Stomach (tissue), 9 donors: Measurements from ENCODE around the gene CBFA2T3. TPM values are rescaled to one million over a fixed set of nuclear protein-coding genes. Genes with fewer than 3 reads are reported as not detected.

Experiments used
- DNase-seq, 2 donors: peaks; one replicate each; pipeline versions ENCODE4 v3.0.0 to v3.0.0-alpha.2; 2013 to 2019
- H3K27ac ChIP-seq, 5 donors: fragments of 200-600 bp in 4 of 5; sonication (generic) in 4 of 5; one replicate each; pipeline ENCODE4 v1.5.1; 2013 to 2019; ENCODE audit warnings: mild to moderate bottlenecking in 1 of 5, moderate library complexity in 1 of 5
- H3K27me3 ChIP-seq, 3 donors: fragments of 200-600 bp; sonication (generic); one replicate each; pipeline ENCODE4 v1.5.1; 2017 to 2019; ENCODE audit warnings: mixed run types in 1 of 3
- H3K36me3 ChIP-seq, 4 donors: fragments of 200-600 bp; sonication (generic); 1 replicate in 3 of 4; 2 replicates in 1 of 4; pipeline ENCODE4 v1.5.1; 2016 to 2019
- H3K4me1 ChIP-seq, 4 donors: fragments of 200-600 bp; sonication (generic); one replicate each; pipeline ENCODE4 v1.5.1; 2016 to 2019
- H3K4me3 ChIP-seq, 4 donors: fragments of 200-600 bp; sonication (generic) in 3 of 4; one replicate each; pipeline ENCODE4 v1.5.1; 2016 to 2019; ENCODE audit warnings: mild to moderate bottlenecking in 1 of 4
- H3K9me3 ChIP-seq, 4 donors: fragments of 200-600 bp; sonication (generic); one replicate each; pipeline ENCODE4 v1.5.1; 2016 to 2019
- EP300 ChIP-seq: sonication (generic); formaldehyde crosslinking; IDR thresholded peaks from one replicate; pipeline ENCODE4 v1.6.1; 2017; ENCODE audit warnings: antibody characterized with exemption
- POLR2A ChIP-seq, 4 donors: fragments of 450-650 bp; IDR thresholded peaks; one replicate each; pipeline ENCODE4 v1.6.1; 2016; ENCODE audit warnings: antibody characterized with exemption in 4 of 4, control low read depth in 2 of 4, mild to moderate bottlenecking in 1 of 4, moderate library complexity in 1 of 4
- POLR2AphosphoS5 ChIP-seq, 3 donors: sonication (generic); formaldehyde crosslinking; IDR thresholded peaks; one replicate each; pipeline ENCODE4 v1.6.1; 2016; ENCODE audit warnings: antibody characterized with exemption in 3 of 3
- WGBS, 5 donors: extraction: QIAGEN DNeasy Blood & Tissue Kit in 3 of 5; methylation state at CpG; one replicate each; pipeline versions ENCODE4 v1.1.5 to v1.1.7; 2013 to 2018; 5-methylcytosine and 5-hydroxymethylcytosine counted together
- intact Hi-C: fragments of 100-400 bp; cut with DNase I; formaldehyde crosslinking; loops from one replicate; pipeline ENCODE4 v1.15.1; 2023; ENCODE audit warnings: low total_unique reads
- polyA plus RNA-seq, 3 donors: library from polyadenylated mRNA; stranded (reverse); fragments of 200-250 nt; gene quantifications; one replicate each; pipeline ENCODE4 v1.2.3, GENCODE V29; 2013
- total RNA-seq, 5 donors: library from RNA; depleted of rRNA; stranded (reverse); fragments of >200 nt; gene quantifications; one replicate each; pipeline versions ENCODE4 v1.1.0 to v1.2.3, GENCODE V29; 2014 to 2016
- TF ChIP-seq, protein P1 (sequence below), 7 experiments: fragments of 450-650 bp in 4 of 7; fragments of 200-600 bp in 3 of 7; sonication (generic) in 3 of 7; IDR thresholded peaks; one replicate each; pipeline ENCODE4 v1.5.1; 2016 to 2019; ENCODE audit warnings: antibody characterized with exemption in 7 of 7, control low read depth in 2 of 7, mild to moderate bottlenecking in 1 of 7
- donor health status: healthy with polysubstance abuse.
- donor health status: Bipolar disorder and iron deficiency.
- donor health status: healthy.

Gene CBFA2T3
- total and polyA plus RNA-seq, 8 donors: 0.58 to 57.6 (median 2.5) TPM

GRCh38 chr16:88993166-88993761 is 16.3 kb upstream of the CBFA2T3 start:
- peaks cover 4 to 95% (median 36%) of the 10 kb centered on the region in 3 donors for H3K27me3 ChIP-seq
- intact Hi-C loops: no loop called here
- peak in 1 of 2 donors; percentile 69 for DNase-seq
- H3K4me3 ChIP-seq: no peak overlapping the region
- peaks cover 14 to 16% (median 15%) of the 10 kb centered on the region in 4 donors for H3K9me3 ChIP-seq
- no peaks in the 10 kb centered on the region for H3K36me3 ChIP-seq
- TF ChIP-seq EP300 (no peak), POLR2AphosphoS5 (IDR thresholded peaks at IDR 0.05) (no peak), POLR2A (IDR thresholded peaks at IDR 0.05) (no peak)
- TF ChIP-seq, protein P1, sequence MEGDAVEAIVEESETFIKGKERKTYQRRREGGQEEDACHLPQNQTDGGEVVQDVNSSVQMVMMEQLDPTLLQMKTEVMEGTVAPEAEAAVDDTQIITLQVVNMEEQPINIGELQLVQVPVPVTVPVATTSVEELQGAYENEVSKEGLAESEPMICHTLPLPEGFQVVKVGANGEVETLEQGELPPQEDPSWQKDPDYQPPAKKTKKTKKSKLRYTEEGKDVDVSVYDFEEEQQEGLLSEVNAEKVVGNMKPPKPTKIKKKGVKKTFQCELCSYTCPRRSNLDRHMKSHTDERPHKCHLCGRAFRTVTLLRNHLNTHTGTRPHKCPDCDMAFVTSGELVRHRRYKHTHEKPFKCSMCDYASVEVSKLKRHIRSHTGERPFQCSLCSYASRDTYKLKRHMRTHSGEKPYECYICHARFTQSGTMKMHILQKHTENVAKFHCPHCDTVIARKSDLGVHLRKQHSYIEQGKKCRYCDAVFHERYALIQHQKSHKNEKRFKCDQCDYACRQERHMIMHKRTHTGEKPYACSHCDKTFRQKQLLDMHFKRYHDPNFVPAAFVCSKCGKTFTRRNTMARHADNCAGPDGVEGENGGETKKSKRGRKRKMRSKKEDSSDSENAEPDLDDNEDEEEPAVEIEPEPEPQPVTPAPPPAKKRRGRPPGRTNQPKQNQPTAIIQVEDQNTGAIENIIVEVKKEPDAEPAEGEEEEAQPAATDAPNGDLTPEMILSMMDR (IDR thresholded peaks at IDR 0.05): no peak
- WGBS, 5 donors: 3 to 20% (median 8%) methylated on average over 4 to 6 of the region's 6 CpGs
- peaks cover 0 to 8% (median 4%) of the 10 kb centered on the region in 4 donors for H3K4me1 ChIP-seq
- no peak overlapping the region for H3K27ac ChIP-seq

- H3K4me3 ChIP-seq: no peak overlapping the region
- peaks cover 0 to 8% (median 4%) of the 10 kb centered on the region in 4 donors for H3K4me1 ChIP-seq
- H3K36me3 ChIP-seq: no peaks in the 10 kb centered on the region
- no peak for TF ChIP-seq EP300
- no peak for TF ChIP-seq POLR2A (IDR thresholded peaks at IDR 0.05)
- TF ChIP-seq POLR2AphosphoS5 (IDR thresholded peaks at IDR 0.05): no peak
- TF ChIP-seq, protein P1 (IDR thresholded peaks at IDR 0.05): no peak
- intact Hi-C loops: no loop called here
- WGBS, 5 donors: 37 to 47% (median 42%) methylated on average over 33 to 36 of the region's 36 CpGs
- H3K9me3 ChIP-seq: peaks cover 7 to 9% (median 8%) of the 10 kb centered on the region in 4 donors
- peaks cover 4 to 90% (median 36%) of the 10 kb centered on the region in 3 donors for H3K27me3 ChIP-seq
- H3K27ac ChIP-seq: no peak overlapping the region
- DNase-seq: no peak
Observed at GRCh38 chr16:88992351-88993165, 15.6 kb upstream of the CBFA2T3 start.

DNA sequence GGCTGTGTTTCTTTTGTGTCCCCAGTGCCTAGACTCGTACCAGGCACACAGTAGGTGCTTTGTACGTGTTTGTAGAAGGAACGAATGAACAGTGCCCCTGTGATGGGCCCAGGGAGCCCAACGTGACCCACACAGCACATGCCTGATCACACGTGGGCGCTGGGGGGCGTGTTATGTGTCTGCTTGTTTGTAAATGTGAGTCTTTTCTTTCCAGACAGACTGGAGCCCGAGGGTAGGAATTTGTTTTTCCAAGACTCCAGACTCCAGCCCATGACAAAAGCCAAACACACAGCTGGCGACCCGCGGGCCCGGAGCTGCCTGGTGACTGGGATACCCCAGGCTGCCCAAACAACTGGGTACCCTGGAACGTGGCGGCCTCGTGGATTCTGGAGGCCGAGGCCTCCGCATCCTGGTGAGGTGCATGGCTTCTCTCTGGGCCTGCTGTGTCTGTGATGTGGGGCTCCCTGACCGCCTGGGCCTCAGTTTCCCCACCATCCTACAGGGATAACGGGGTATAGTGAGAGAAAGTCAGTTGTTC is 14.9 kb upstream of the CBFA2T3 start:
- H3K27me3 ChIP-seq: peaks cover 4 to 85% (median 36%) of the 10 kb centered on the region in 3 donors
- H3K27ac ChIP-seq: no peak overlapping the region
- peaks cover 0 to 8% (median 4%) of the 10 kb centered on the region in 4 donors for H3K4me1 ChIP-seq
- TF ChIP-seq, protein P1 (IDR thresholded peaks at IDR 0.05): no peak
- TF ChIP-seq POLR2A (IDR thresholded peaks at IDR 0.05): no peak
- TF ChIP-seq EP300: no peak
- no peak for TF ChIP-seq POLR2AphosphoS5 (IDR thresholded peaks at IDR 0.05)
- no peak for DNase-seq
- H3K9me3 ChIP-seq: peaks cover under 1 to 2% (median 1%) of the 10 kb centered on the region in 4 donors
- no peak overlapping the region for H3K4me3 ChIP-seq
- H3K36me3 ChIP-seq: no peaks in the 10 kb centered on the region
- WGBS, 5 donors: 64 to 71% (median 67%) methylated on average over 19 of the region's 19 CpGs
- intact Hi-C loops: no loop called here

- no peaks in the 10 kb centered on the region for H3K9me3 ChIP-seq
- peaks cover 0 to 8% (median 4%) of the 10 kb centered on the region in 4 donors for H3K4me1 ChIP-seq
- intact Hi-C loops: no loop called here
- no peak for TF ChIP-seq EP300
- no peak for TF ChIP-seq POLR2AphosphoS5 (IDR thresholded peaks at IDR 0.05)
- TF ChIP-seq POLR2A (IDR thresholded peaks at IDR 0.05): no peak
- TF ChIP-seq, protein P1 (IDR thresholded peaks at IDR 0.05): no peak
- no peaks in the 10 kb centered on the region for H3K36me3 ChIP-seq
- no peak overlapping the region for H3K27ac ChIP-seq
- no peak overlapping the region for H3K4me3 ChIP-seq
- peaks cover 4 to 84% (median 36%) of the 10 kb centered on the region in 3 donors for H3K27me3 ChIP-seq
- WGBS, 5 donors: 87 to 93% (median 89%) methylated on average over 21 to 26 of the region's 26 CpGs; no CpG with 5 or more reads in 1 of the 5 donors
- DNase-seq: no peak
Observed at GRCh38 chr16:88989852-88990547, 13.0 kb upstream of the CBFA2T3 start.
